Stomach (tissue), 9 donors: Measurements from ENCODE around the gene PLN. TPM values are rescaled to one million over a fixed set of nuclear protein-coding genes. Genes with fewer than 3 reads are reported as not detected.
A peak's percentile ranks its signal among the peaks of the same experiment; 100 is the strongest.

Source experiments
- DNase-seq, 2 donors: peaks; one replicate each; pipeline versions ENCODE4 v3.0.0 to v3.0.0-alpha.2; 2013 to 2019
- H3K27ac ChIP-seq, 5 donors: fragments of 200-600 bp in 4 of 5; sonication (generic) in 4 of 5; one replicate each; pipeline ENCODE4 v1.5.1; 2013 to 2019; ENCODE audit warnings: mild to moderate bottlenecking in 1 of 5, moderate library complexity in 1 of 5
- H3K27me3 ChIP-seq, 3 donors: fragments of 200-600 bp; sonication (generic); one replicate each; pipeline ENCODE4 v1.5.1; 2017 to 2019; ENCODE audit warnings: mixed run types in 1 of 3
- H3K36me3 ChIP-seq, 4 donors: fragments of 200-600 bp; sonication (generic); 1 replicate in 3 of 4; 2 replicates in 1 of 4; pipeline ENCODE4 v1.5.1; 2016 to 2019
- H3K4me1 ChIP-seq, 4 donors: fragments of 200-600 bp; sonication (generic); one replicate each; pipeline ENCODE4 v1.5.1; 2016 to 2019
- H3K4me3 ChIP-seq, 4 donors: fragments of 200-600 bp; sonication (generic) in 3 of 4; one replicate each; pipeline ENCODE4 v1.5.1; 2016 to 2019; ENCODE audit warnings: mild to moderate bottlenecking in 1 of 4
- H3K9me3 ChIP-seq, 4 donors: fragments of 200-600 bp; sonication (generic); one replicate each; pipeline ENCODE4 v1.5.1; 2016 to 2019
- EP300 ChIP-seq: sonication (generic); formaldehyde crosslinking; IDR thresholded peaks from one replicate; pipeline ENCODE4 v1.6.1; 2017; ENCODE audit warnings: antibody characterized with exemption
- POLR2A ChIP-seq, 4 donors: fragments of 450-650 bp; IDR thresholded peaks; one replicate each; pipeline ENCODE4 v1.6.1; 2016; ENCODE audit warnings: antibody characterized with exemption in 4 of 4, control low read depth in 2 of 4, mild to moderate bottlenecking in 1 of 4, moderate library complexity in 1 of 4
- POLR2AphosphoS5 ChIP-seq, 3 donors: sonication (generic); formaldehyde crosslinking; IDR thresholded peaks; one replicate each; pipeline ENCODE4 v1.6.1; 2016; ENCODE audit warnings: antibody characterized with exemption in 3 of 3
- WGBS, 5 donors: extraction: QIAGEN DNeasy Blood & Tissue Kit in 3 of 5; methylation state at CpG; one replicate each; pipeline versions ENCODE4 v1.1.5 to v1.1.7; 2013 to 2018; 5-methylcytosine and 5-hydroxymethylcytosine counted together
- intact Hi-C: fragments of 100-400 bp; cut with DNase I; formaldehyde crosslinking; loops from one replicate; pipeline ENCODE4 v1.15.1; 2023; ENCODE audit warnings: low total_unique reads
- polyA plus RNA-seq, 3 donors: library from polyadenylated mRNA; stranded (reverse); fragments of 200-250 nt; gene quantifications; one replicate each; pipeline ENCODE4 v1.2.3, GENCODE V29; 2013
- total RNA-seq, 5 donors: library from RNA; depleted of rRNA; stranded (reverse); fragments of >200 nt; gene quantifications; one replicate each; pipeline versions ENCODE4 v1.1.0 to v1.2.3, GENCODE V29; 2014 to 2016
- TF ChIP-seq, protein P1 (sequence below), 7 experiments: fragments of 450-650 bp in 4 of 7; fragments of 200-600 bp in 3 of 7; sonication (generic) in 3 of 7; IDR thresholded peaks; one replicate each; pipeline ENCODE4 v1.5.1; 2016 to 2019; ENCODE audit warnings: antibody characterized with exemption in 7 of 7, control low read depth in 2 of 7, mild to moderate bottlenecking in 1 of 7
- donor health status: healthy with polysubstance abuse.
- donor health status: Bipolar disorder and iron deficiency.
- donor health status: healthy.

The PLN gene
- total and polyA plus RNA-seq, 8 donors = 2.3 to 158 (median 27.6) TPM

DNA sequence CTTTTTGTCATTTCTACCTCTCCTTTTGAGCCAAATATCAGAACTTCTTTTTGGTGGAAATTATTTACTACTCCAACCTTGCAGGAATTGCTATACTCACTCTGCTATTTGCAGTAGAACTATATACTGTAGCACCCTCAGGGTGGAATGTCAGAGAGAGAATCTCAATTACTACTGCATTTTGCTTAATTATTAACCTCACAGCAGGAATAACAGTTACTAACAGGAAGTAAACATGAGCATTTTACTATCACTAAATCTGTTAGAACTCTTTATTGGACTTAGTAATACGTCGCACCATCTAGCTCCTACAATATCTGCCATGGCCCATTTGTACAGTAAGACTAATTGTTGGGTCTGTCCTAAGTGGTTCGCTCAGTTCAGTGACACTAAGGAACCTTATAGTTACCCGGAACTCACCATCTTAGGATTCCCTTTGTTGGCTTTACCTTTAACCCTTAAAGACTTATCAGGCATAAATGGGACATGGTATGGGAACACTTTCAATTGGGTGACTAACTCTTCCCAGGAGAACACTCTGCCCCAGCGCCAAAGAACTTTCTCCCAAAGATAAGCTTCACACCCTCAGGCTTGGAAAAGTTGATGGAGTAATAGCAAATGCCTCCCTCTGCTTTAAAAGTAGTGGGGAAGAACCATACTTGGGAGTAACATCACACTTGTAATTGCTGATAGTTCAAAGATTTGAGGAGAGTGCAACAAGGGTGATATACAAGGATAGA is 38.8 kb downstream of the PLN start:
- Histone ChIP-seq H3K4me3 (no peak overlapping the region), H3K27me3 (no peaks in the 10 kb centered on the region), H3K9me3 (no peaks in the 10 kb centered on the region), H3K27ac (no peak overlapping the region), H3K4me1 (peaks cover 19 to 59% (median 44%) of the 10 kb centered on the region in 4 donors), H3K36me3 (no peaks in the 10 kb centered on the region)
- no peak for DNase-seq
- no peak for TF ChIP-seq POLR2A (IDR thresholded peaks at IDR 0.05)
- TF ChIP-seq, protein P1, sequence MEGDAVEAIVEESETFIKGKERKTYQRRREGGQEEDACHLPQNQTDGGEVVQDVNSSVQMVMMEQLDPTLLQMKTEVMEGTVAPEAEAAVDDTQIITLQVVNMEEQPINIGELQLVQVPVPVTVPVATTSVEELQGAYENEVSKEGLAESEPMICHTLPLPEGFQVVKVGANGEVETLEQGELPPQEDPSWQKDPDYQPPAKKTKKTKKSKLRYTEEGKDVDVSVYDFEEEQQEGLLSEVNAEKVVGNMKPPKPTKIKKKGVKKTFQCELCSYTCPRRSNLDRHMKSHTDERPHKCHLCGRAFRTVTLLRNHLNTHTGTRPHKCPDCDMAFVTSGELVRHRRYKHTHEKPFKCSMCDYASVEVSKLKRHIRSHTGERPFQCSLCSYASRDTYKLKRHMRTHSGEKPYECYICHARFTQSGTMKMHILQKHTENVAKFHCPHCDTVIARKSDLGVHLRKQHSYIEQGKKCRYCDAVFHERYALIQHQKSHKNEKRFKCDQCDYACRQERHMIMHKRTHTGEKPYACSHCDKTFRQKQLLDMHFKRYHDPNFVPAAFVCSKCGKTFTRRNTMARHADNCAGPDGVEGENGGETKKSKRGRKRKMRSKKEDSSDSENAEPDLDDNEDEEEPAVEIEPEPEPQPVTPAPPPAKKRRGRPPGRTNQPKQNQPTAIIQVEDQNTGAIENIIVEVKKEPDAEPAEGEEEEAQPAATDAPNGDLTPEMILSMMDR (IDR thresholded peaks at IDR 0.05) = no peak
- no peak for TF ChIP-seq POLR2AphosphoS5 (IDR thresholded peaks at IDR 0.05)
- TF ChIP-seq EP300 = no peak
- intact Hi-C loops = no loop called here
- WGBS, 5 donors = 43 to 77% (median 65%) methylated on average over 5 of the region's 5 CpGs

DNA sequence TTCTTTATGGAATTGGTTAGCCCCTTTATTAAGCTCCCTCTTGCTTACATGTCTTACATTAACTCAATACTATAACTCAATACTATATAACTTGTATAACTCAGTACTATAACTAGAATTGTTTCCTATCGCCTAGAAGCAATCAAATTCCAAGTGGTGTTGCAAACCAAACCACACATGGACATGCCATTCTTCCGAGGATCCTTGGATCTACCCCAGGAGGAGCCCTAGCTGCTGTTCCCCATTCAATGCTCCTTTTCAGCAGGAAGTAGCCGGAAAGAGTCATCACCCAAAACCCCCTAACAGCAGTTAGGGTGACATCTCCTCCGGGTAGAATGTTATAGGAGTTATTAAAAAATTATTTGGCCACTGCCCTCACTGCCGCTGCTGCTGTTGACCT is 40.5 kb downstream of the PLN start:
- Histone ChIP-seq H3K4me1 (peaks cover 14 to 51% (median 36%) of the 10 kb centered on the region in 4 donors), H3K9me3 (no peaks in the 10 kb centered on the region), H3K4me3 (no peak overlapping the region), H3K36me3 (no peaks in the 10 kb centered on the region), H3K27ac (no peak overlapping the region), H3K27me3 (no peaks in the 10 kb centered on the region)
- DNase-seq = no peak
- TF ChIP-seq, protein P1 (IDR thresholded peaks at IDR 0.05) = no peak
- TF ChIP-seq POLR2AphosphoS5 (IDR thresholded peaks at IDR 0.05) = no peak
- TF ChIP-seq EP300 = no peak
- no peak for TF ChIP-seq POLR2A (IDR thresholded peaks at IDR 0.05)
- 90 to 94% (median 94%) methylated on average over 5 of the region's 5 CpGs for WGBS, 5 donors
- intact Hi-C loops = no loop called here

DNA sequence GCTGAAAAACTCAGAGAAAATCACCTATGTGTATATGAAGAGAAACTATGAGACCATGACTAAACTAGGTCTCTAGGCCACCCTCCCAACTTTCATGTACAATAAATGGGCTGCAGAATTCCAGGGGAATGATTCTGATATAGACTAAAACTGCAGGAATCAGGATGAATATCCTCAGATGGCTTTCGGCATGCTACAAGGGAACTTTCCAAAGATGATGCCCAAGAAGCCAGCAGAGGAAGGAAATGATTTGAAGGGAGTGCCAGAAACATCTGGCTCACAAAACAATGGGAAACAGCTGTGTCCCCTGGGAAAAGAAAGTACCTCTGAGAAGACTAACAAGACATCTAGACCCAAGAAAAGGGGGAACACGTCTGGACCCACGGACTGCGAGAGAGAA is 41.1 kb downstream of the PLN start:
- no peak overlapping the region for H3K4me3 ChIP-seq
- H3K4me1 ChIP-seq = peaks cover 14 to 53% (median 36%) of the 10 kb centered on the region in 4 donors
- no peak overlapping the region for H3K27ac ChIP-seq
- H3K9me3 ChIP-seq = no peaks in the 10 kb centered on the region
- 54 to 80% (median 70%) methylated on average over 4 of the region's 4 CpGs for WGBS, 5 donors
- H3K36me3 ChIP-seq = no peaks in the 10 kb centered on the region
- intact Hi-C loops = no loop called here
- DNase-seq = no peak
- H3K27me3 ChIP-seq = no peaks in the 10 kb centered on the region
- TF ChIP-seq, protein P1 (IDR thresholded peaks at IDR 0.05) = no peak
- TF ChIP-seq POLR2A (IDR thresholded peaks at IDR 0.05) (no peak), EP300 (no peak), POLR2AphosphoS5 (IDR thresholded peaks at IDR 0.05) (no peak)

DNA sequence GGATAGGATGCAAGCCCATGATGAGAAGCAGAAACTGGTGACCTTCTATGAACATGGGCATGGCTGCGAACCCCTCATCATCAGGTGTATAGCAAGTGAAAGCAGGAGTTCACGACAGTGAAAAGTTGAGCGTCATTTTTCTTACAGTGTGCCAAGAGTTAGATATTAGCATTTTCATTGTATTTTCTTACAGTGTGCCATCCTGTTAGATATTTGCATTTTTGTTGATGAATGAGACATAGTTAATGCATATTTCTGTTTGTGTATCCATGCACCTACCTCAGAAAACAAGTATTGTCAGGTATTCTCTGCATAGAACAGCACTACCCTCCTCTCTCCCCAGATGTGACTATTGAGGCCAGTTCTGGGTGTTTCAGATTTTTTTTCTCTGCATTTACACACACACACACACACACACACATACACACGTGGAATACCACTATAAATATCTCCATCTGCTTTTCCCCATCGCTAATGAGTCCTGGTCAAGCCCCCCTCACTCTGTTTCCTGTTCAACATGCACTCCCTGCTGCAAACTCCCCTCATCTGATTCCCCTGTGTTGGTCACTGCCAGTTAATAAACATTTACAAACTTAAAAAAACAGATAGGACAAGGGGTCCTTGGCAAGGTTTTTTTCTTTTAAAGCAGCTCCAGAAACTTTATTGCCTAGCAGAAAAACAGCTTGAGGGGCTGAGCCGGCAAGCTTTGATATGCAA is 41.7 kb downstream of the PLN start:
- no peak overlapping the region for H3K4me3 ChIP-seq
- no peak overlapping the region for H3K27ac ChIP-seq
- no peaks in the 10 kb centered on the region for H3K27me3 ChIP-seq
- no peaks in the 10 kb centered on the region for H3K36me3 ChIP-seq
- peaks cover 14 to 54% (median 36%) of the 10 kb centered on the region in 4 donors for H3K4me1 ChIP-seq
- intact Hi-C loops = no loop called here
- DNase-seq = peak in 1 of 2 donors; percentile 20
- no peak for TF ChIP-seq EP300
- TF ChIP-seq POLR2A (IDR thresholded peaks at IDR 0.05) = no peak
- TF ChIP-seq POLR2AphosphoS5 (IDR thresholded peaks at IDR 0.05) = no peak
- TF ChIP-seq, protein P1 (IDR thresholded peaks at IDR 0.05) = no peak
- WGBS, 5 donors = 53 to 62% (median 56%) methylated on average over 6 of the region's 6 CpGs
- no peaks in the 10 kb centered on the region for H3K9me3 ChIP-seq
